Neural progenitor cell (in vitro differentiated cells): ENCODE measurements around the gene UBN2.

Experiments
- EZH2 ChIP-seq: fragments of 200-600 bp; sonication (generic); IDR thresholded peaks from 2 replicates; pipeline ENCODE4 v1.6.1; 2017; ENCODE audit warnings: antibody characterized with exemption, mild to moderate bottlenecking, moderate library complexity
- EZH2phosphoT487 ChIP-seq: fragments of 200-600 bp; sonication (generic); IDR thresholded peaks from 2 replicates; pipeline ENCODE4 v1.6.1; 2017; ENCODE audit warnings: antibody characterized with exemption
- TF ChIP-seq, protein P1 (sequence below): fragments of 200-600 bp; sonication (generic); IDR thresholded peaks from 2 replicates; pipeline ENCODE4 v1.5.1; 2017; ENCODE audit warnings: antibody characterized with exemption, mild to moderate bottlenecking

DNA sequence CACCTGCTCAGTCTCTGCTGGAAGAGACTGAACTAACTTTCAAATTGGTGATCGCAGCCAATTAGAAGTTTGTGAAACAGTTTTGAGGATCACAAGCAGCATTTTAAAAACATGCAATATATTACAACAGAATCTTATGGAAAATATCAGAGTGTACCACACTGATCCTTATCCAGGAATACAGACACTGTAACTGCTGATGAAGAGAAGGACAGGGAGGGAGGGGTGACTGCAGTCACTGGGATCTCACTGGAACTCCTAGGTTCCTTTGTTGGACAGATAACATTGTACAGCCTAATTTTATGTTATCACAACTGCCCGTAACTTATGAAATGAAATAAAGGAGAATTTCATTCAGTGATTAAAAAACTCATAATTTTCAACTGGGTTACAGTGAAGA lies 6.8 kb upstream of the UBN2 start:
- TF ChIP-seq EZH2 (no peak), EZH2phosphoT487 (no peak)
- TF ChIP-seq, protein P1, sequence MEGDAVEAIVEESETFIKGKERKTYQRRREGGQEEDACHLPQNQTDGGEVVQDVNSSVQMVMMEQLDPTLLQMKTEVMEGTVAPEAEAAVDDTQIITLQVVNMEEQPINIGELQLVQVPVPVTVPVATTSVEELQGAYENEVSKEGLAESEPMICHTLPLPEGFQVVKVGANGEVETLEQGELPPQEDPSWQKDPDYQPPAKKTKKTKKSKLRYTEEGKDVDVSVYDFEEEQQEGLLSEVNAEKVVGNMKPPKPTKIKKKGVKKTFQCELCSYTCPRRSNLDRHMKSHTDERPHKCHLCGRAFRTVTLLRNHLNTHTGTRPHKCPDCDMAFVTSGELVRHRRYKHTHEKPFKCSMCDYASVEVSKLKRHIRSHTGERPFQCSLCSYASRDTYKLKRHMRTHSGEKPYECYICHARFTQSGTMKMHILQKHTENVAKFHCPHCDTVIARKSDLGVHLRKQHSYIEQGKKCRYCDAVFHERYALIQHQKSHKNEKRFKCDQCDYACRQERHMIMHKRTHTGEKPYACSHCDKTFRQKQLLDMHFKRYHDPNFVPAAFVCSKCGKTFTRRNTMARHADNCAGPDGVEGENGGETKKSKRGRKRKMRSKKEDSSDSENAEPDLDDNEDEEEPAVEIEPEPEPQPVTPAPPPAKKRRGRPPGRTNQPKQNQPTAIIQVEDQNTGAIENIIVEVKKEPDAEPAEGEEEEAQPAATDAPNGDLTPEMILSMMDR = no peak
